ENCODE data around the gene RAB27A. TPM values are rescaled to one million over a fixed set of nuclear protein-coding genes. Genes with fewer than 3 reads are reported as not detected.
A peak's percentile ranks its signal among the peaks of the same experiment; 100 is the strongest.

RAB27A gene
- total RNA-seq (2021; ENCODE audit: unreplicated experiment) = 8.0 TPM
- polyA plus RNA-seq (2012; ENCODE audit: insufficient read length) = 2.5 TPM
- percentile 49 among the genes with signal in this experiment for Bru-seq, nascent RNA
- BruChase-seq, experiment 1, labeled RNA remaining after a 2-hour chase = percentile 47 among the genes with signal in this experiment
- percentile 50 among the genes with signal in this experiment for BruChase-seq, experiment 2, labeled RNA remaining after a 6-hour chase
- long read RNA-seq, partial matches to known transcripts = 0 of 7 reads
- long read RNA-seq, other reads (novel, unspliced or antisense) = 3 of 7 reads

- DNase-seq (ENCODE audit: low read depth, low spot score) (no peak), ATAC-seq (peak; percentile 94)
- ChIA-PET CTCF (no interaction called here), POLR2A (no interaction called here)
- H3K27me3 ChIP-seq (ENCODE audit: control insufficient read depth, insufficient read depth, low read length) = no peaks in the 10 kb centered on the region
- TF ChIP-seq SIN3A (IDR thresholded peaks at IDR 0.05; ENCODE audit: borderline replicate concordance, insufficient read depth, low read depth, low read length) (0 out of 2 replicates have a peak, but pooled peaks have one; percentile 13), POLR2AphosphoS5 (IDR thresholded peaks at IDR 0.05; ENCODE audit: low read depth, low read length) (no peak)
- peak within 1 kb of the TSS; percentile 34; the same call in 1 of the 2 replicates for H3K27ac ChIP-seq (ENCODE audit: low read length)
- intact Hi-C loops (cut with micrococcal nuclease; ENCODE audit: unreplicated experiment) = loop anchor here (1.0 kb wide), 1 partner anchor 73 kb away; no protein-coding TSS in a partner anchor
- H3K9me3 ChIP-seq (ENCODE audit: control insufficient read depth, insufficient read depth, low read depth, low read length) = no peaks in the 10 kb centered on the region
- BruUV-seq (replicated peaks) = no TSS peak
- peaks cover 4% of the 10 kb centered on the region; the same call in 1 of the 2 replicates for H3K4me1 ChIP-seq (ENCODE audit: control insufficient read depth, insufficient read depth, low read length)
- peak within 1 kb of the TSS; percentile 69 to 93 for H3K4me3 ChIP-seq (ENCODE audit: low read depth in 2 of 2, low read length in 2 of 2)
- in situ Hi-C loops (cut with HindIII; ENCODE audit: low pct_unique_long_range_greater_than_20kb, low sequenced_read_pairs) = no loop called here
- H3K36me3 ChIP-seq (ENCODE audit: control insufficient read depth, insufficient read depth, low read length) = no peaks in the 10 kb centered on the region
Observed at GRCh38 chr15:55289746-55290527, at the start of gene RAB27A. RAB27A (minus strand) TSS chr15:55289813; CDS start chr15:55234934, 54,879 bp downstream.

- Histone ChIP-seq H3K4me3 (ENCODE audit: low read depth in 2 of 2, low read length in 2 of 2) (no peak overlapping the region), H3K9me3 (ENCODE audit: control insufficient read depth, insufficient read depth, low read depth, low read length) (no peaks in the 10 kb centered on the region), H3K4me1 (ENCODE audit: control insufficient read depth, insufficient read depth, low read length) (no peaks in the 10 kb centered on the region), H3K36me3 (ENCODE audit: control insufficient read depth, insufficient read depth, low read length) (no peaks in the 10 kb centered on the region; the same call in 1 of the 2 replicates), H3K27ac (ENCODE audit: low read length) (no peak overlapping the region), H3K27me3 (ENCODE audit: control insufficient read depth, insufficient read depth, low read length) (no peaks in the 10 kb centered on the region)
- TF ChIP-seq CTCF (IDR thresholded peaks at IDR 0.05) (no peak), SIN3A (IDR thresholded peaks at IDR 0.05; ENCODE audit: borderline replicate concordance, insufficient read depth, low read depth, low read length) (no peak), POLR2AphosphoS5 (IDR thresholded peaks at IDR 0.05; ENCODE audit: low read depth, low read length) (no peak), REST (IDR thresholded peaks at IDR 0.05; ENCODE audit: insufficient read depth in 1 of 2, low read depth in 2 of 2, low read length in 1 of 2) (no peak), TCF7L2 (IDR thresholded peaks at IDR 0.05; ENCODE audit: low read depth, low read length) (no peak)
- intact Hi-C loops (cut with micrococcal nuclease; ENCODE audit: unreplicated experiment) = no loop called here
- no TSS peak for BruUV-seq (replicated peaks)
- ATAC-seq (no peak), DNase-seq (ENCODE audit: low read depth, low spot score) (no peak)
- in situ Hi-C loops (cut with HindIII; ENCODE audit: low pct_unique_long_range_greater_than_20kb, low sequenced_read_pairs) = no loop called here
- ChIA-PET POLR2A (no interaction called here), CTCF (no interaction called here)
Observed at GRCh38 chr15:55337160-55337559, 47.5 kb upstream of the RAB27A start.
